HG03439 (cell line): ENCODE data around the gene SNRPD3.
"Not testable (repeated sequence)": the region's sequence is repeated elsewhere in the genome, so short reads cannot be mapped to it uniquely, and the experiment has no call there.

Experiments used
- ATAC-seq: cut with Tn5 transposase; IDR thresholded peaks from one replicate; pipeline ENCODE4 v1.9.1; 2021; ENCODE audit warnings: mild to moderate bottlenecking, moderate library complexity; ENCODE audit not compliant: unreplicated experiment

SNRPD3 gene

GRCh38 chr22:24606340-24606739 is 50.5 kb downstream of the SNRPD3 start:
- ATAC-seq, result not testable (repeated sequence)

- peak; percentile 89 for ATAC-seq
Observed at GRCh38 chr22:24607429-24607983, 51.7 kb downstream of the SNRPD3 start.

GRCh38 chr22:24608327-24608726 is 52.5 kb downstream of the SNRPD3 start:
- not testable (repeated sequence) for ATAC-seq

GRCh38 chr22:24609888-24610287 is 54.1 kb downstream of the SNRPD3 start:
- not testable (repeated sequence) for ATAC-seq

GRCh38 chr22:24614794-24615193 is 59.0 kb downstream of the SNRPD3 start:
- not testable (repeated sequence) for ATAC-seq

GRCh38 chr22:24621244-24621643 is 65.4 kb downstream of the SNRPD3 start:
- ATAC-seq, result not testable (repeated sequence)

- not testable (repeated sequence) for ATAC-seq
Observed at GRCh38 chr22:24622596-24622995, 66.8 kb downstream of the SNRPD3 start.
